Smooth muscle cell (in vitro differentiated cells): ENCODE measurements around the gene TICRR. TPM values are rescaled to one million over a fixed set of nuclear protein-coding genes. Genes with fewer than 3 reads are reported as not detected.

Experiments
- DNase-seq: peaks from one replicate; lab custom pipeline; 2025; ENCODE audit not compliant: unreplicated experiment; lab: John Stamatoyannopoulos, UW
- H2AFZ ChIP-seq: fragments of 200-600 bp; sonication (generic); 2 replicates; pipeline ENCODE4 v1.6.0; 2016; ENCODE audit warnings: antibody characterized with exemption, low read depth, mild to moderate bottlenecking
- H3F3A ChIP-seq: fragments of 200-600 bp; sonication (generic); 2 replicates; pipeline ENCODE4 v1.6.0; 2017; ENCODE audit warnings: antibody characterized with exemption, low read depth
- H3K27ac ChIP-seq: fragments of 200-600 bp; sonication (generic); 2 replicates; pipeline ENCODE4 v1.5.1; 2016; ENCODE audit warnings: low read depth, mild to moderate bottlenecking
- H3K27me3 ChIP-seq: fragments of 200-600 bp; sonication (generic); 2 replicates; pipeline ENCODE4 v1.6.1; 2016; ENCODE audit warnings: low read depth, mild to moderate bottlenecking
- H3K36me3 ChIP-seq: fragments of 200-600 bp; sonication (generic); 2 replicates; pipeline ENCODE4 v1.5.1; 2016; ENCODE audit warnings: low read depth
- H3K4me1 ChIP-seq: fragments of 200-600 bp; sonication (generic); 2 replicates; pipeline ENCODE4 v1.5.1; 2016; ENCODE audit warnings: low read depth
- H3K4me2 ChIP-seq: fragments of 200-600 bp; sonication (generic); 2 replicates; pipeline ENCODE4 v1.6.0; 2016; ENCODE audit warnings: mild to moderate bottlenecking
- H3K4me3 ChIP-seq: fragments of 200-600 bp; sonication (generic); 2 replicates; pipeline ENCODE4 v1.5.1; 2016; ENCODE audit warnings: mild to moderate bottlenecking
- H3K79me2 ChIP-seq: fragments of 200-600 bp; sonication (generic); 2 replicates; pipeline ENCODE4 v1.6.0; 2016; ENCODE audit warnings: low read depth, mild to moderate bottlenecking
- H3K9ac ChIP-seq: fragments of 200-600 bp; sonication (generic); 2 replicates; pipeline ENCODE4 v1.6.0; 2016; ENCODE audit warnings: low read depth
- H3K9me3 ChIP-seq: fragments of 200-600 bp; sonication (generic); replicated peaks from 2 replicates; pipeline ENCODE4 v1.5.1; 2016; ENCODE audit warnings: low read depth
- H4K20me1 ChIP-seq: fragments of 200-600 bp; sonication (generic); 2 replicates; pipeline ENCODE4 v1.6.0; 2016; ENCODE audit warnings: low read depth
- WGBS: methylation state at CpG from one replicate; pipeline ENCODE4 v1.1.7; 2016; ENCODE audit warnings: low lambda C conversion rate; 5-methylcytosine and 5-hydroxymethylcytosine counted together
- polyA plus RNA-seq: library from polyadenylated mRNA; unstranded; fragments of >200 nt; fragmentation: Nextera tagmentation; extraction: Ambion mirVana; gene quantifications from 2 replicates; pipeline ENCODE4 v1.2.1, GENCODE V29; 2016
- total RNA-seq: library from RNA; depleted of rRNA; stranded (reverse); fragments of >200 nt; gene quantifications from 2 replicates; pipeline ENCODE4 v1.2.3, GENCODE V29; 2014
- TF ChIP-seq, protein P1 (sequence below): fragments of 200-600 bp; sonication (generic); IDR thresholded peaks from 2 replicates; pipeline ENCODE4 v1.5.1; 2017; ENCODE audit warnings: borderline replicate concordance, mild to moderate bottlenecking, antibody characterized with exemption; ENCODE audit not compliant: insufficient read depth, poor library complexity, severe bottlenecking

Gene TICRR
- total and polyA plus RNA-seq, 2 experiments from 2014 or later, result 1.3 to 2.6 TPM

DNA sequence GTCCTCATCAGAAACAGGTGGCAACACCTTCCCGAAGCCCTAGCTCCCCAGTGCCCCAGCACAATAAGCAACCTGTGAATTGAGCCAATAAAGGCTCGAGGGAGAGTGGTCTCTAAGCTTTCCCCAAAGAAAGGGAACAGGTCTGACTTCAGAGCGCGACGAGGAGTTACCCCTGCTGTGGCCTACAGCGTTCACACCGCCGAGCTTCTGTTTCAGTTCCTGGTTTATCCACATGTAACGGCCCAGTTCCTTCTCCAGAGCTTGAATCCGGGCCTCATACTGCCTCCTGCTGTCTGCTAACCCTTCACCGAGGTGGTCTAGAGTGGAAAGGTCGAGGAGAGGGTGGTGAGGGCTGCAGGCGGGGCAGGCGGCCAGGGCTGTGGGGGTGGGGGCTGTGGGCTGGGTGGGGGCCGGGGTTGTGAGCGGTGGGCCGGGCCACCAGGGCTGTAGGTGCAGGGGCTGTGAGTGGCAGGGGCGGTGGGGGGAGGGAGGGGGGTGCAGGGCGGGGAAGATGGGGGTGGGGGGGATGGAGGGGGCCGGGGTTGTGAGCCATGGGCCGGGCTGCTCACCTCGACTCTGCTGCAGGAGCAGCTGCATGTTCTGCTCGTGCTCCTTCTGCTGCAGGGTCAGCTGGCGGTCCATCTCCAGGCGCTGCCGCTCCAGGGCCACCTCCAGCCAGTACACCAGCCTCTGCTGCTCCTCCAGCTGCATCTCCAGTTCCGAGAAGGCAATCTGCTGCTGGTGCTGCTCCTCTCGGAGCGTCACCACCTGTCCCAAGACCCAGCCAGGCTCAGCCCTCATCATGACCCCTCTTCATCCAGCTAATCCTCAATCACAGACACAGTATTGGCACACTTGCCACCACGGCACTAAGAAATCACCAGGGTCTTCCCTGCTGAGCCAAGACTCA, 53.8 kb downstream of the TICRR start:
- Histone ChIP-seq H3F3A (no peaks in the 10 kb centered on the region), H4K20me1 (no peaks in the 10 kb centered on the region), H3K9me3 (no peaks in the 10 kb centered on the region), H3K79me2 (no peaks in the 10 kb centered on the region), H3K27ac (no peak overlapping the region), H3K27me3 (no peaks in the 10 kb centered on the region), H3K9ac (no peak overlapping the region), H3K36me3 (no peaks in the 10 kb centered on the region), H3K4me2 (no peak overlapping the region), H2AFZ (no peak overlapping the region), H3K4me3 (no peak overlapping the region), H3K4me1 (no peaks in the 10 kb centered on the region)
- 91% methylated on average over 24 of the region's 30 CpGs for WGBS
- TF ChIP-seq, protein P1, sequence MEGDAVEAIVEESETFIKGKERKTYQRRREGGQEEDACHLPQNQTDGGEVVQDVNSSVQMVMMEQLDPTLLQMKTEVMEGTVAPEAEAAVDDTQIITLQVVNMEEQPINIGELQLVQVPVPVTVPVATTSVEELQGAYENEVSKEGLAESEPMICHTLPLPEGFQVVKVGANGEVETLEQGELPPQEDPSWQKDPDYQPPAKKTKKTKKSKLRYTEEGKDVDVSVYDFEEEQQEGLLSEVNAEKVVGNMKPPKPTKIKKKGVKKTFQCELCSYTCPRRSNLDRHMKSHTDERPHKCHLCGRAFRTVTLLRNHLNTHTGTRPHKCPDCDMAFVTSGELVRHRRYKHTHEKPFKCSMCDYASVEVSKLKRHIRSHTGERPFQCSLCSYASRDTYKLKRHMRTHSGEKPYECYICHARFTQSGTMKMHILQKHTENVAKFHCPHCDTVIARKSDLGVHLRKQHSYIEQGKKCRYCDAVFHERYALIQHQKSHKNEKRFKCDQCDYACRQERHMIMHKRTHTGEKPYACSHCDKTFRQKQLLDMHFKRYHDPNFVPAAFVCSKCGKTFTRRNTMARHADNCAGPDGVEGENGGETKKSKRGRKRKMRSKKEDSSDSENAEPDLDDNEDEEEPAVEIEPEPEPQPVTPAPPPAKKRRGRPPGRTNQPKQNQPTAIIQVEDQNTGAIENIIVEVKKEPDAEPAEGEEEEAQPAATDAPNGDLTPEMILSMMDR, result no peak
- no peak for DNase-seq

DNA sequence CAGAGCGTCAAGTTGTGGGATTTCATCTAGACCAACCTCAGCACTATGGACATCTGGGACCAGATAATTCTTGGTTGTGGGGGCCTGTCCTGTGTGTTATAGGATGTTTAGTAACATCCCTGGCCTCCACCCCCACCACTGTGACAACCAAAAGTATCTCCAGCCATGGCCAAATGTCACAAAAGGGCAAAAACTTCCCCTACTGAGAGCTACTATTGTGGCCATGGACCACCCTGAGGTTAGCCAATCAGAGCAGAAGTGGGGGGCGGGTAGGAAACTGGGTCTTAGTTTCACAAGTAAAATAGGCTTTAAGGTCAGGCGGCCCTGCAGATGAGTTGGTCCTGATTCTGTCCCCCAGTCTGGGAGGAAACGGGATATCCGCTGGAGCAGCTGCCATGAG, 54.6 kb downstream of the TICRR start:
- Histone ChIP-seq H3K9me3 (no peaks in the 10 kb centered on the region), H3K4me3 (no peak overlapping the region), H3K4me2 (no peak overlapping the region), H3K27me3 (no peaks in the 10 kb centered on the region), H4K20me1 (no peaks in the 10 kb centered on the region), H3K9ac (no peak overlapping the region), H3F3A (no peaks in the 10 kb centered on the region), H3K27ac (no peak overlapping the region), H2AFZ (no peak overlapping the region), H3K79me2 (no peaks in the 10 kb centered on the region), H3K4me1 (no peaks in the 10 kb centered on the region), H3K36me3 (no peaks in the 10 kb centered on the region)
- DNase-seq, result no peak
- TF ChIP-seq, protein P1, result no peak
- 97% methylated on average over 5 of the region's 5 CpGs for WGBS

DNA sequence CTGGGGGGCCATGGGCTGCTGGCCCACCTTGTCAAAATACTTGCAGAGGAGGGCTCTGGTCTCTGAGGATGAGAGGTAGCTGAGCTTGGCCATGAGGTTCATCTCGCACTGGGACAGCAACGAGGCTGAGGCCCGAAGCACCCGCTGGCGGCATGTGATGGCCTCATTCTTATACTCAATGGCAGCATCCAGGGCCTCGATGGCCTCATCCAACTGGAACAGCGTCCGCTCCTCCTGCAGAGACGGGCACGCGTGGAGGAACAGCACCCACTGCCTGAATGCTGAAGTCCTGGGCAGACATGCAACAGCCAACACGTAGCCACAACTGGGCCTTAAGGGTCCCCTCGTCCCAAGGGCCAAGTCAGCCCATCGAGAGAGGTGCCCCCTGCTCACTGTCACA, 55.0 kb downstream of the TICRR start:
- WGBS, result 90% methylated on average over 14 of the region's 14 CpGs
- H4K20me1 ChIP-seq, result no peaks in the 10 kb centered on the region
- H3K4me1 ChIP-seq, result no peaks in the 10 kb centered on the region
- no peaks in the 10 kb centered on the region for H3K9me3 ChIP-seq
- no peak overlapping the region for H3K27ac ChIP-seq
- no peaks in the 10 kb centered on the region for H3F3A ChIP-seq
- no peaks in the 10 kb centered on the region for H3K27me3 ChIP-seq
- no peak for DNase-seq
- TF ChIP-seq, protein P1, result no peak
- no peak overlapping the region for H3K4me3 ChIP-seq
- no peak overlapping the region for H2AFZ ChIP-seq
- H3K4me2 ChIP-seq, result no peak overlapping the region
- no peak overlapping the region for H3K9ac ChIP-seq
- no peaks in the 10 kb centered on the region for H3K36me3 ChIP-seq
- no peaks in the 10 kb centered on the region for H3K79me2 ChIP-seq
